ENCODE measurements around the gene SLC25A28.

Gene SLC25A28, protein sequence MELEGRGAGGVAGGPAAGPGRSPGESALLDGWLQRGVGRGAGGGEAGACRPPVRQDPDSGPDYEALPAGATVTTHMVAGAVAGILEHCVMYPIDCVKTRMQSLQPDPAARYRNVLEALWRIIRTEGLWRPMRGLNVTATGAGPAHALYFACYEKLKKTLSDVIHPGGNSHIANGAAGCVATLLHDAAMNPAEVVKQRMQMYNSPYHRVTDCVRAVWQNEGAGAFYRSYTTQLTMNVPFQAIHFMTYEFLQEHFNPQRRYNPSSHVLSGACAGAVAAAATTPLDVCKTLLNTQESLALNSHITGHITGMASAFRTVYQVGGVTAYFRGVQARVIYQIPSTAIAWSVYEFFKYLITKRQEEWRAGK

DNA sequence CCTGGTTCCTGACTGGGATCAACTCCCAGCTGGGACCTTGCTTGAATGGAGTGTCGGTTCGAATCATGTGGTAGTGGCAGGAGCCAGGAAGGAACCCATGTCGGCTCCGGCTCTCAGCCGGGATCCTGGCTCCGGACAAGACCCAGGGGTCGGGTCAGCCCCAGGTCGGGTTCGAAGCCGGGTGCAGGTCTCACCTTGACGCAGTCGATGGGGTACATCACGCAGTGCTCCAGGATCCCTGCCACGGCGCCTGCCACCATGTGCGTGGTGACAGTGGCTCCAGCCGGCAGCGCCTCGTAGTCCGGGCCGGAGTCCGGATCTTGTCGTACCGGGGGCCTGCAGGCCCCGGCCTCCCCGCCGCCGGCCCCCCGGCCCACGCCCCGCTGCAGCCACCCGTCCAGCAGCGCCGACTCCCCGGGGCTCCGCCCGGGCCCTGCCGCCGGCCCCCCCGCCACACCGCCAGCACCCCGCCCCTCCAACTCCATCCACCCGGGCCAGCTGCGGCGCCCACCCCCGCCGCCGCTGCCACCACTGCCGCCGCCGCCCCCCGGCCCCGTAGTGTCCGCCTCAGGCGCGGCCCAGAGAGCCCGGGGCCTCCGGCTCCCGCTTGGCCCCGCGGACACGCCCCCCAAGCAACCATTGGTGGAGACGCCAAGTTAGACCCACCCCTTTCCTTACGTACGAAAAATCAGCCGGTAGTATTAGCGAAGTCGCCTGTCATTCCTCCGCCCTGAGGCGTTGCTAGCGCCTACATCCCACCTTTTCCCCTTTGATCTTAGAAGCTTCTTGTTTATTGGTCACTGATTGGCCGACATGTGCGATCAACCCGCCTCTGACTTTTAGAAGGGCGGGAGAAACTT is at the start of gene SLC25A28:
SLC25A28 (minus strand) TSS at position 589 of the 860 bp plus-strand sequence; CDS start at position 485, 104 bp downstream.
- no peaks in the 10 kb centered on the region for H3K27me3 ChIP-seq (ENCODE audit: low read depth, low read length)
- H3K9me3 ChIP-seq (ENCODE audit: control insufficient read depth in 1 of 2, low read length in 2 of 2), result no peaks in the 10 kb centered on the region
- H3K36me3 ChIP-seq (ENCODE audit: control insufficient read depth in 1 of 2, insufficient read depth in 2 of 2, low read length in 2 of 2), result peaks cover 0 to 10% of the 10 kb centered on the region in 2 donors
- peak within 1 kb of the TSS; percentile 91 to 94 for H3K4me3 ChIP-seq (ENCODE audit: low read depth in 1 of 2, low read length in 2 of 2)
- peak within 1 kb of the TSS; percentile 95 for H3K27ac ChIP-seq (ENCODE audit: low read length)
- H3K4me1 ChIP-seq (ENCODE audit: control insufficient read depth in 1 of 2, insufficient read depth in 2 of 2, low read length in 2 of 2), result peaks cover 19 to 34% of the 10 kb centered on the region in 2 donors

DNA sequence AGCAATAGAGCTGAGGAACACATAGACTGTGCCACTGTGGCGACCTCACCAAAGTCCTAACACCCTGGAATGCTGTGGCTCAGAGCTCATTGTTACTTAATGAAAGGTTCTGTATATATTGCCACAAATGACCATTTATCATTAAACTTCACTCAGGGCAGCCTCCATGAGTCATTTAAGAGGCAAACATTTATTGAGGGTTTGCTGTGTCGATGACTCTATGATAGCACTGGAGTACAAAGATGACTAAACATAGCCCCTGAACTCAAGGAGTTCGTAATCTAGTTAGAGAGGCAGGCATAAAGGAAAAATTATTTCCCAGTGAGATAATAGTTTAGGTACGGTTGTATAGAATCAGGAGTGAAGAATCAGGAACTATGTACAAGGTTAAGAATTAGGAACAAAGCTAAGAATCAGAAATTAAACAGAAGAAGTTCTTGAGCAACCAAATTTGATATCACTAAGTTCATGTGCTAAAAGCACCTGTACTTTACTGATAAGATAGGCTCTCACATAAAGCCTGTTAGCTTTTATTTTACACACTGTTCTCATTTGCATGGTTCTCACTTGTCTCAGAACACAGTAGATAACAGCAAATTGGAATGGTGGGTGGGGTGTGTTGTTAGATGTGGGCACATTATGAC is 47.0 kb upstream of the SLC25A28 start:
- Histone ChIP-seq H3K27me3 (ENCODE audit: low read depth, low read length) (no peaks in the 10 kb centered on the region), H3K4me1 (ENCODE audit: control insufficient read depth in 1 of 2, insufficient read depth in 2 of 2, low read length in 2 of 2) (no peaks in the 10 kb centered on the region), H3K4me3 (ENCODE audit: low read depth in 1 of 2, low read length in 2 of 2) (no peak overlapping the region), H3K9me3 (ENCODE audit: control insufficient read depth in 1 of 2, low read length in 2 of 2) (no peaks in the 10 kb centered on the region), H3K36me3 (ENCODE audit: control insufficient read depth in 1 of 2, insufficient read depth in 2 of 2, low read length in 2 of 2) (peaks cover 0 to 19% of the 10 kb centered on the region in 2 donors), H3K27ac (ENCODE audit: low read length) (no peak overlapping the region)

DNA sequence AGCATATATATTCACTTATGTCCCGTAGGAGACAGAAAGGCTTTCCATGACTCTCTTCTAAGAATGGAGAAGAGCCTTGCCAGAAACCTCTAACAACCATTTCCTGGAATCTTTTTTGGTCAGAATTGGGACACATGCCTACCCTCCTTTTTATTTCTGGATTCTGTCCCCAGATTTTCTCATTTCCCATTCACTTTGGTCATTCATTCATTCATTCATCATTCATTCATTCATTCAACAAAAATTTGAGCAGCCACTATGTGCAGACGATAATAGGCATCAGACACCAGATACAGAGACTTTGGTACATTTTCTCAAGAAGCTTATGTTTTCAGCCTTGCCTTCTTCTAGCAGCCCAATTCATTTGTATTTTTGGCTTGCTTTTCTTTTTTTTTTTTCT is 45.1 kb upstream of the SLC25A28 start:
- Histone ChIP-seq H3K36me3 (ENCODE audit: control insufficient read depth in 1 of 2, insufficient read depth in 2 of 2, low read length in 2 of 2) (peaks cover 0 to 34% of the 10 kb centered on the region in 2 donors), H3K27ac (ENCODE audit: low read length) (no peak overlapping the region)

DNA sequence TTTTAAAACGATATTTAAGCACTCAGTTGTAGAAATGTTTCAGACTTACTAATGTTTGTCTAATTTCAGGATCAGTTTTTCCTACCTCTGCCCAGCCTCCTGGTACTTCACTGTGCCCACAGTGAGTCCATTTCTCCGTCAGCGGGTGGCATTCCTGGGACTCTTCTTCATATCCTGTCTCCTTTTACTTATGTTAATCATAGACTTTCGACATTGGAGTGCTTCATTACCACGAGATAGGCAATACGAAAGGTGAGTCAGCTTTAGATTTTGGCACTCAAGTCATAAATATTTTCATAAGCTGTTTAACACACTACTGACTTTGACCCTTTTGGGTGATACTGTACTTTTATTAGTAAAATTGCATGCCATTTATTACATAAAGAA is 41.1 kb upstream of the SLC25A28 start:
- Histone ChIP-seq H3K4me1 (ENCODE audit: control insufficient read depth in 1 of 2, insufficient read depth in 2 of 2, low read length in 2 of 2) (peaks cover 0 to 5% of the 10 kb centered on the region in 2 donors), H3K4me3 (ENCODE audit: low read depth in 1 of 2, low read length in 2 of 2) (no peak overlapping the region), H3K9me3 (ENCODE audit: control insufficient read depth in 1 of 2, low read length in 2 of 2) (no peaks in the 10 kb centered on the region), H3K27ac (ENCODE audit: low read length) (peak overlapping the region; percentile 52), H3K27me3 (ENCODE audit: low read depth, low read length) (no peaks in the 10 kb centered on the region), H3K36me3 (ENCODE audit: control insufficient read depth in 1 of 2, insufficient read depth in 2 of 2, low read length in 2 of 2) (peaks cover 0 to 20% of the 10 kb centered on the region in 2 donors)

More for the DNA sequence above, 45.1 kb upstream of the SLC25A28 start:
- H3K4me1 ChIP-seq (ENCODE audit: control insufficient read depth in 1 of 2, insufficient read depth in 2 of 2, low read length in 2 of 2), result no peaks in the 10 kb centered on the region
- no peaks in the 10 kb centered on the region for H3K9me3 ChIP-seq (ENCODE audit: control insufficient read depth in 1 of 2, low read length in 2 of 2)
- no peak overlapping the region for H3K4me3 ChIP-seq (ENCODE audit: low read depth in 1 of 2, low read length in 2 of 2)
- H3K27me3 ChIP-seq (ENCODE audit: low read depth, low read length), result no peaks in the 10 kb centered on the region

DNA sequence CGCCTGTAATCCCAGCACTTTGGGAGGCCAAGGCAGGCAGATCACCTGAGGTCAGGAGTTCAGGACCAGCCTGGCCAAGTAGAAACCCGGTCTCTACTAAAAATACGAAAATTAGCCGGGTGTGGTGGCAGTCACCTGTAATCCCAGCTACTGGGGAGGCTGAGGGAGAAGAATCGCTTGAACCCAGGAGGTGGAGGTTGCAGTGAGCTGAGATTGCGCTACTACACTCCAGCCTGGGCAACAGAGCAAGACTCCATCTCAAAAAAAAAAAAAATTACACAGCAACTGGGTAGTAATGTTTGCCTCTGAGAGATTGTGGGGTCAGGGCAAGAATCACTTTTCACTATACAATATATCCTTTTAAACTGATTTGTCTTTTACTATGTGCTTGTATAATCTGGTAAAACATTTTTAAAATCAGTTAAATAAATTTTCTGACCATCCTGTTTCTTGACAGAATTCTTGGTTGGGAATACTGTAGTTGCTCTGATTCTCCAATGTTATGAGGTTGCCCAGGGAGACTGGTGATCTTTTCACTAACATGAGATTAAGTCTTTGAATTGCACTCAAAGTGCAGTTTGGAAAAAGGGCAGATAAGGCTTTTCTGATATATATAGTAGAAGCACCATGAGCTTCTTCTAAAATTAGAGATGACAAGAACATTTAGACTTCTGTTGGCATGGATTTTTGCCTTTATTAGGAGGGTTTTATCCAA is 40.6 kb upstream of the SLC25A28 start:
- Histone ChIP-seq H3K4me1 (ENCODE audit: control insufficient read depth in 1 of 2, insufficient read depth in 2 of 2, low read length in 2 of 2) (peaks cover 0 to 5% of the 10 kb centered on the region in 2 donors), H3K9me3 (ENCODE audit: control insufficient read depth in 1 of 2, low read length in 2 of 2) (no peaks in the 10 kb centered on the region), H3K27ac (ENCODE audit: low read length) (peak overlapping the region; percentile 52), H3K27me3 (ENCODE audit: low read depth, low read length) (no peaks in the 10 kb centered on the region), H3K36me3 (ENCODE audit: control insufficient read depth in 1 of 2, insufficient read depth in 2 of 2, low read length in 2 of 2) (peaks cover 0 to 19% of the 10 kb centered on the region in 2 donors), H3K4me3 (ENCODE audit: low read depth in 1 of 2, low read length in 2 of 2) (peak overlapping the region in 1 of 2 donors; percentile 1)

DNA sequence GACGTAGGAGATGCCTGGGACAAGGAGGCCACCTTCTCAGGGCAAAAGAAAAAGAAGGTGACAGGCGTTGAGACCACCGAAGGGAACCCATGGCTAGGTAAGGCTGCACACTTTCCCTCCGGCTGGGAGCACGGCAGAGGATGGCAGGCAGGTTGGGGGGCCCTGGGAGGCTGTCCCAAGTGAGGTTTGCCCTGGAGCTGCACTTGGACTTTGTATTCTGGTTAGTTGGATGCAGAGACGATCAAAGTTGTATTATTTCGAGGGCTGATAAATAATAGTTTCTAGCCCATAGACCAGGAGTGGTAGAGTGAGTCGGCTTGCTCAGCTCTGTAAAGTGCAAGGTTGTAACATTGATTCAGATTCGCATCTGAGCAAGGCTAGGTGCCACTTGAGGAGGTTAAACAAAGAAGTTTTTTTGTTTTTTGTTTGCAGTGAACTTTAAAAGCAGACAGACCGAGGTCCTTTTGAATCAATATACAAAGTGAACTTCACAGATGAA is 39.7 kb upstream of the SLC25A28 start:
- Histone ChIP-seq H3K27ac (ENCODE audit: low read length) (peak overlapping the region; percentile 42), H3K4me3 (ENCODE audit: low read depth in 1 of 2, low read length in 2 of 2) (peak overlapping the region; percentile 87 to 91)

DNA sequence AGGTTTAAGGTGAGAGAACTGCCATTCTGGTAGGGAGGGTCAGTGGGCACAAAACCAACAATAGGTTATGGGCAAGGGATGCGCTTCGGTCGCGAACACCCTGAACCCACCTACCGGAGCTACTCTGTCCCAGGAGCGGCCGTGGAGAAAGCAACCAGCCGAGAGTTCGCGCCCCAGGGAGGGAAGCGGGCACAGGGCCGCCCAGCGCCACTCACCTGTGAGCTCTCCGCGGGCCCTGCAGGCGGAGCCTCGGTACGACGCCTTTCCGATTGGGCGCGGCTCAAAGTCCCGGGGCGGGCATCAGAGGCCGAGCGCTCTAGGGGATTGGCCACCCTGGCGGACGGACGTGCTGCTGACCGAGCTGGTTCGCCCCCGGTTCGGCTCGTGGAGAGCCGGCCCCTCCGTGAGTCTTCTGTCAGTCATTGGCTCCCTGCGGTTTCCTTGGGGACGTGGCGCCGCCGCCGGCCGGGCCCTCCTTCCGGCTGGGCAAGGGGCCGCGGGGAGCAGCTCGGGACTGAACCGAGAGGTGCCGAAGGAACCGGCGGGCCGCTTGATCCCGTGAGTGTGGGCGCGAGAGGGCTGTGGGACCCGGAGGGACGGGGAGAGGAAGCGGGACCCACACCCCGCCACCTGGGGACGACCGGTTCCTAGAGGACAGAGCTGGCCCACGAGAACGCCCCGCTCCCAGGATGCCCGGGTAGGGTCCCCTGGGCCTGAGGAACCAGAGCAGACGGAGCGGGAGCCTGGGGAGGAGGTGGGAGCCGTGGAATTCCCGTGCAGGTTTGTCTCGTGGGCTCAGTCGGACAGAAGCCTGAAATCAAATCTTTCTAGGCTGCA is 39.0 kb upstream of the SLC25A28 start, which contains the start of gene ENTPD7:
ENTPD7 (plus strand) TSS at position 479 of the 837 bp plus-strand sequence. CDS start 448 bp downstream, outside the sequence.
- Histone ChIP-seq H3K27me3 (ENCODE audit: low read depth, low read length) (no peaks in the 10 kb centered on the region), H3K27ac (ENCODE audit: low read length) (peak within 1 kb of the TSS; percentile 55), H3K36me3 (ENCODE audit: control insufficient read depth in 1 of 2, insufficient read depth in 2 of 2, low read length in 2 of 2) (peaks cover 0 to 19% of the 10 kb centered on the region in 2 donors), H3K9me3 (ENCODE audit: control insufficient read depth in 1 of 2, low read length in 2 of 2) (no peaks in the 10 kb centered on the region), H3K4me3 (ENCODE audit: low read depth in 1 of 2, low read length in 2 of 2) (peak within 1 kb of the TSS; percentile 87 to 91), H3K4me1 (ENCODE audit: control insufficient read depth in 1 of 2, insufficient read depth in 2 of 2, low read length in 2 of 2) (peaks cover 0 to 5% of the 10 kb centered on the region in 2 donors)

More for the DNA sequence above, 39.7 kb upstream of the SLC25A28 start:
- Histone ChIP-seq H3K4me1 (ENCODE audit: control insufficient read depth in 1 of 2, insufficient read depth in 2 of 2, low read length in 2 of 2) (peaks cover 0 to 5% of the 10 kb centered on the region in 2 donors), H3K27me3 (ENCODE audit: low read depth, low read length) (no peaks in the 10 kb centered on the region), H3K9me3 (ENCODE audit: control insufficient read depth in 1 of 2, low read length in 2 of 2) (no peaks in the 10 kb centered on the region), H3K36me3 (ENCODE audit: control insufficient read depth in 1 of 2, insufficient read depth in 2 of 2, low read length in 2 of 2) (peaks cover 0 to 19% of the 10 kb centered on the region in 2 donors)

DNA sequence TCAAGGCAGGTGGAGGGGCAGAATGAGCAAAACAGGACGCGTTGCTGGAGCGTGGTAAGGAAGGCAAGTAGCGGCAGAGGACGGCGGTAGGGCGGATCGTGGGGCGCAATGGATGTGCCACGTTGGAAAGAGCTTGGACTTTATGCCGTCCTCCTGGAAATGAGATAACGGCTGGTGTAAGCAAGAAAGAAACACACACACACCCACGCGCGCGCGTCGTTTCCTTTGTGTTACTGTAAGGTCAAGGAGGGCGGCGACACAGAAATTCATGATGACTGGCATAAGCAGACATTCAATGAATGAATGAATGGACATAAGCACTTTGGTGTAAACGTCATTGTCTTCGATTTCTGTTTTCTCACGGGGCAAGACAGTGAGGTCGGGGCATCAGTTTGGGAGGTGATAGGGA is 38.4 kb upstream of the SLC25A28 start:
- H3K9me3 ChIP-seq (ENCODE audit: control insufficient read depth in 1 of 2, low read length in 2 of 2), result no peaks in the 10 kb centered on the region
- peaks cover 0 to 19% of the 10 kb centered on the region in 2 donors for H3K36me3 ChIP-seq (ENCODE audit: control insufficient read depth in 1 of 2, insufficient read depth in 2 of 2, low read length in 2 of 2)
- H3K4me3 ChIP-seq (ENCODE audit: low read depth in 1 of 2, low read length in 2 of 2), result peak overlapping the region; percentile 87 to 91
- no peaks in the 10 kb centered on the region for H3K27me3 ChIP-seq (ENCODE audit: low read depth, low read length)
- H3K27ac ChIP-seq (ENCODE audit: low read length), result peak overlapping the region; percentile 55
- peaks cover 0 to 5% of the 10 kb centered on the region in 2 donors for H3K4me1 ChIP-seq (ENCODE audit: control insufficient read depth in 1 of 2, insufficient read depth in 2 of 2, low read length in 2 of 2)

DNA sequence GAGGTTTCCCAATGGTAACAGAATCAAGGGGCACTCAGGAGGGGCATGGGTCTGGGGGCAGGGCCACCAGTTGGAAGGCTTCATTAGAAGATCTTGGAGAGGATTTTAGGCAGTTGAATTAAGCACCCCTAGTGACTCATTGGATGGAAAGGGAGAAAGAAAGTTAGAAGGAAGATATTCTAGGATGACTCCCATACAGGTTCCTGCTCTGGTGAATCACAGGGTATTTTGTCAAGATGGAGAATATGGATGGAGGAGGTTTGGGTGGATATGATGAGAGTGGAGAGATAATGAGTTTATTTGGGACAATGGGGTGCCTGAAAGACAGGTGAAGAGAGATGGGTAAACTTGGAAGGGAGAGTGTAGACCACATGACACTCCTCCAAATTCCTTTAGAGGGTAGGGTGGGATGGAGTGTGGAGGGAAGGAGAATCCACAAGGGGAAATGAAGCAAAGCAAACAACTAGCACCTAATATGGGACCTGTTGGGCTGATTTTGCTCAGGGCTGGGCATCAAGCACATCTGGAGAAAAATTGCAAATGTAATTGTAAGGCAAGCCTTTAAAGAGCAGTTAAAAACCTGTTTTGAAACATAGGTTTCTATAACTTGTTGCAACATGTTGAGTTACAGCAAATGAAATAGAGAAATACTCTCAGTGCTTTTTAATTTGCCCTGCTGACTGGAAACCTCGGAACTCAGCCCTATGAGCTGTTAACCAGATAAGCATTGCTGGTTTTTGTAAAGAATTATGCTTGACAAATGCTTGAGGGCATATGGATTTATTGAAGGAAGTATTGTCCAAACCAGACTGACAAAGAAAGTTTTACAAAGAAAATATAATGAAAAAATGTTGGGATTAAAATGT is 36.2 kb upstream of the SLC25A28 start:
- Histone ChIP-seq H3K36me3 (ENCODE audit: control insufficient read depth in 1 of 2, insufficient read depth in 2 of 2, low read length in 2 of 2) (peaks cover 0 to 7% of the 10 kb centered on the region in 2 donors), H3K9me3 (ENCODE audit: control insufficient read depth in 1 of 2, low read length in 2 of 2) (no peaks in the 10 kb centered on the region), H3K4me3 (ENCODE audit: low read depth in 1 of 2, low read length in 2 of 2) (no peak overlapping the region), H3K27me3 (ENCODE audit: low read depth, low read length) (no peaks in the 10 kb centered on the region), H3K4me1 (ENCODE audit: control insufficient read depth in 1 of 2, insufficient read depth in 2 of 2, low read length in 2 of 2) (peaks cover 0 to 5% of the 10 kb centered on the region in 2 donors), H3K27ac (ENCODE audit: low read length) (no peak overlapping the region)
